ENCODE results near the gene MAN1A1. TPM values are rescaled to one million over a fixed set of nuclear protein-coding genes. Genes with fewer than 3 reads are reported as not detected.

The MAN1A1 gene
- polyA plus RNA-seq, 3 donors: 11.0 to 20.4 (median 16.1) TPM

DNA sequence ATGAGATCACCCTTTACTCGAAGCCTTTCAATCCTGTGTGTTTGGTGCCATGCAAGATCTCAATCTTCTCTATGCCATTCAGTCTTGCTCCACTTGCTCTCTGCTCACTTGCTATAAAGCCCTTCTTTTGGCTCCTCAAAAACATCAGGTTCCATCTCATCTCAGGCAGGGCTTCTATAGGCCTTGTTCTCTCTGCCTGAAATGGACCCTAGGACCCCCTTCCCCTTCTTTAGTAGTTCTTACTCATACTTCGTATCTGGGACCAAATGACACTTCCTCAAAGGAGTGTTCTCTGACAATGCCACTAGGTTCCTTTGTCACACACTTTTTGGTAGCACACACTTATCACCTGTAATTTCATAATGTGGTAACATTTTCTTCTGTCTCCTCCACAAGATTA lies 154.4 kb downstream of the MAN1A1 start:
- no peak overlapping the region for H3K4me3 Mint-ChIP-seq
- Histone ChIP-seq H3K27me3 (ENCODE audit: control insufficient read depth in 2 of 2, insufficient read depth in 2 of 2, low read length in 2 of 2) (no peaks in the 10 kb centered on the region), H3K4me1 (ENCODE audit: control insufficient read depth in 1 of 2, insufficient read depth in 2 of 2, low read length in 2 of 2) (no peaks in the 10 kb centered on the region), H3K27ac (ENCODE audit: low read depth in 1 of 2, low read length in 2 of 2) (no peak overlapping the region), H3K4me2 (replicated peaks; ENCODE audit: extremely low read depth, low read length, poor library complexity, severe bottlenecking) (no peak overlapping the region), H3K9me3 (replicated peaks in 1 of 2; ENCODE audit: control insufficient read depth in 1 of 2, insufficient read depth in 1 of 2, low read length in 2 of 2) (no peaks in the 10 kb centered on the region), H3K79me2 (ENCODE audit: insufficient read depth, low read length) (no peaks in the 10 kb centered on the region), H2AFZ (ENCODE audit: insufficient read depth, low read depth, low read length, poor library complexity, severe bottlenecking) (no peak overlapping the region), H4K20me1 (ENCODE audit: insufficient read depth, low read length) (no peaks in the 10 kb centered on the region), H3K9ac (ENCODE audit: insufficient read depth, low read length, poor library complexity, severe bottlenecking) (no peak overlapping the region), H3K36me3 (replicated peaks in 1 of 2; ENCODE audit: control insufficient read depth in 1 of 2, insufficient read depth in 2 of 2, low read length in 2 of 2) (peaks cover 10 to 46% of the 10 kb centered on the region in 2 donors), H3K4me3 (replicated peaks in 1 of 3; ENCODE audit: low read depth in 2 of 3, low read length in 3 of 3) (no peak overlapping the region)
- TF ChIP-seq, protein P1, sequence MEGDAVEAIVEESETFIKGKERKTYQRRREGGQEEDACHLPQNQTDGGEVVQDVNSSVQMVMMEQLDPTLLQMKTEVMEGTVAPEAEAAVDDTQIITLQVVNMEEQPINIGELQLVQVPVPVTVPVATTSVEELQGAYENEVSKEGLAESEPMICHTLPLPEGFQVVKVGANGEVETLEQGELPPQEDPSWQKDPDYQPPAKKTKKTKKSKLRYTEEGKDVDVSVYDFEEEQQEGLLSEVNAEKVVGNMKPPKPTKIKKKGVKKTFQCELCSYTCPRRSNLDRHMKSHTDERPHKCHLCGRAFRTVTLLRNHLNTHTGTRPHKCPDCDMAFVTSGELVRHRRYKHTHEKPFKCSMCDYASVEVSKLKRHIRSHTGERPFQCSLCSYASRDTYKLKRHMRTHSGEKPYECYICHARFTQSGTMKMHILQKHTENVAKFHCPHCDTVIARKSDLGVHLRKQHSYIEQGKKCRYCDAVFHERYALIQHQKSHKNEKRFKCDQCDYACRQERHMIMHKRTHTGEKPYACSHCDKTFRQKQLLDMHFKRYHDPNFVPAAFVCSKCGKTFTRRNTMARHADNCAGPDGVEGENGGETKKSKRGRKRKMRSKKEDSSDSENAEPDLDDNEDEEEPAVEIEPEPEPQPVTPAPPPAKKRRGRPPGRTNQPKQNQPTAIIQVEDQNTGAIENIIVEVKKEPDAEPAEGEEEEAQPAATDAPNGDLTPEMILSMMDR (IDR thresholded peaks at IDR 0.05): no peak
- no peaks in the 10 kb centered on the region for H3K4me1 Mint-ChIP-seq
- intact Hi-C loops (cut with micrococcal nuclease): no loop called here
- H3K9me3 Mint-ChIP-seq: no peaks in the 10 kb centered on the region
- H3K27me3 Mint-ChIP-seq (ENCODE audit: low read depth in 3 of 3): peaks cover 0 to 3% (median 0%) of the 10 kb centered on the region in 3 donors
- WGBS (ENCODE audit: insufficient coverage): 76% methylated on average over 2 of the region's 2 CpGs
- peak overlapping the region in 1 of 7 donors; percentile 6 for H3K27ac Mint-ChIP-seq
- no peak for DNase-seq
- peaks cover 39 to 43% of the 10 kb centered on the region in 2 donors for H3K36me3 Mint-ChIP-seq

DNA sequence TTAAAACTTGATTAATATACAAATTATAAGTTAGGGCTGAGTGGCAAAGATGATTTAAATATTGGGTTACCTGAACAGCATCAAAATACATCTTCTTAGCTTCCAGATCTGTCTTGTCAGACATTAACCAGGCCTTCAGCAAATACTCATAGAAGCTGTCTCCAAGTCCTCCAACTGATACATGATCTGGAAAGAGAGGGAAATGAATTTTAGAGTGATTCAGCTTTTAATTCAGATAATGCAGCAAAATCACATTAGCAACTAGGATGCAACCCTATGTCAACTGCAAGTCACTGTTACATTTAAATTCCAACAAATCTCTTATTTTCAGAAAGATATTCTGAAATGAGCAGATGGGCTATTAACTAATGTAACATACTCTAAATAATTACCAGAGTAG lies 155.9 kb downstream of the MAN1A1 start:
- no peak overlapping the region for H3K9ac ChIP-seq (ENCODE audit: insufficient read depth, low read length, poor library complexity, severe bottlenecking)
- no peak overlapping the region for H3K4me3 Mint-ChIP-seq
- peaks cover 0 to 3% (median 0%) of the 10 kb centered on the region in 3 donors for H3K27me3 Mint-ChIP-seq (ENCODE audit: low read depth in 3 of 3)
- H3K9me3 Mint-ChIP-seq: no peaks in the 10 kb centered on the region
- H3K4me1 Mint-ChIP-seq: no peaks in the 10 kb centered on the region
- no peak overlapping the region for H3K27ac ChIP-seq (ENCODE audit: low read depth in 1 of 2, low read length in 2 of 2)
- TF ChIP-seq, protein P1 (IDR thresholded peaks at IDR 0.05): no peak
- H3K9me3 ChIP-seq (replicated peaks in 1 of 2; ENCODE audit: control insufficient read depth in 1 of 2, insufficient read depth in 1 of 2, low read length in 2 of 2): no peaks in the 10 kb centered on the region
- H3K4me3 ChIP-seq (replicated peaks in 1 of 3; ENCODE audit: low read depth in 2 of 3, low read length in 3 of 3): no peak overlapping the region
- H3K4me2 ChIP-seq (replicated peaks; ENCODE audit: extremely low read depth, low read length, poor library complexity, severe bottlenecking): no peak overlapping the region
- intact Hi-C loops (cut with micrococcal nuclease): no loop called here
- H3K27ac Mint-ChIP-seq: no peak overlapping the region
- H4K20me1 ChIP-seq (ENCODE audit: insufficient read depth, low read length): no peaks in the 10 kb centered on the region
- H3K27me3 ChIP-seq (ENCODE audit: control insufficient read depth in 2 of 2, insufficient read depth in 2 of 2, low read length in 2 of 2): no peaks in the 10 kb centered on the region
- H3K36me3 ChIP-seq (replicated peaks in 1 of 2; ENCODE audit: control insufficient read depth in 1 of 2, insufficient read depth in 2 of 2, low read length in 2 of 2): peaks cover 16 to 53% of the 10 kb centered on the region in 2 donors
- H3K4me1 ChIP-seq (ENCODE audit: control insufficient read depth in 1 of 2, insufficient read depth in 2 of 2, low read length in 2 of 2): no peaks in the 10 kb centered on the region
- DNase-seq: no peak
- no peaks in the 10 kb centered on the region for H3K79me2 ChIP-seq (ENCODE audit: insufficient read depth, low read length)
- no peak overlapping the region for H2AFZ ChIP-seq (ENCODE audit: insufficient read depth, low read depth, low read length, poor library complexity, severe bottlenecking)
- peaks cover 41 to 42% of the 10 kb centered on the region in 2 donors for H3K36me3 Mint-ChIP-seq

All from CD14-positive monocyte (primary cell).